Neural progenitor cell (in vitro differentiated cells): ENCODE measurements around the gene SLC51B.
"Not testable (repeated sequence)": the region's sequence is repeated elsewhere in the genome, so short reads cannot be mapped to it uniquely, and the experiment has no call there.

ENCODE experiments used
- EZH2 ChIP-seq: fragments of 200-600 bp; sonication (generic); IDR thresholded peaks from 2 replicates; pipeline ENCODE4 v1.6.1; 2017; ENCODE audit warnings: antibody characterized with exemption, mild to moderate bottlenecking, moderate library complexity
- EZH2phosphoT487 ChIP-seq: fragments of 200-600 bp; sonication (generic); IDR thresholded peaks from 2 replicates; pipeline ENCODE4 v1.6.1; 2017; ENCODE audit warnings: antibody characterized with exemption
- TF ChIP-seq, protein P1 (sequence below): fragments of 200-600 bp; sonication (generic); IDR thresholded peaks from 2 replicates; pipeline ENCODE4 v1.5.1; 2017; ENCODE audit warnings: antibody characterized with exemption, mild to moderate bottlenecking

DNA sequence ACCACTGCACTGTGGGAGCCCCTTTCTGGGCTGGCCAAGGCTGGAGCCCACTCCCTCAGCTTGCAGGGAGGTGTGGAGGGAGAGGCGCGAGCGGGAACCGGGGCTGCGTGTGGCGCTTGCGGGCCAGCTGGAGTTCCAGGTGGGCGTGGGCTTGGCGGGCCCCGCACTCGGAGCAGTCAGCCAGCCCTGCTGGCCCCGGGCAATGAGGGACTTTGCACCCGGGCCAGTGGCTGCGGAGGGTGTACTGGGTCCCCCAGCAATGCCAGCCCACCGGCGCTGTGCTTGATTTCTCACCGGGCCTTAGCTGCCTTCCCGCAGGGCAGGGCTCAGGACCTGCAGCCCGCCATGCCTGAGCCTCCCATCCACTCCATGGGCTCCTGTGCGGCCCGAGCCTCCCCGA, 29.8 kb downstream of the SLC51B start:
- TF ChIP-seq, protein P1, sequence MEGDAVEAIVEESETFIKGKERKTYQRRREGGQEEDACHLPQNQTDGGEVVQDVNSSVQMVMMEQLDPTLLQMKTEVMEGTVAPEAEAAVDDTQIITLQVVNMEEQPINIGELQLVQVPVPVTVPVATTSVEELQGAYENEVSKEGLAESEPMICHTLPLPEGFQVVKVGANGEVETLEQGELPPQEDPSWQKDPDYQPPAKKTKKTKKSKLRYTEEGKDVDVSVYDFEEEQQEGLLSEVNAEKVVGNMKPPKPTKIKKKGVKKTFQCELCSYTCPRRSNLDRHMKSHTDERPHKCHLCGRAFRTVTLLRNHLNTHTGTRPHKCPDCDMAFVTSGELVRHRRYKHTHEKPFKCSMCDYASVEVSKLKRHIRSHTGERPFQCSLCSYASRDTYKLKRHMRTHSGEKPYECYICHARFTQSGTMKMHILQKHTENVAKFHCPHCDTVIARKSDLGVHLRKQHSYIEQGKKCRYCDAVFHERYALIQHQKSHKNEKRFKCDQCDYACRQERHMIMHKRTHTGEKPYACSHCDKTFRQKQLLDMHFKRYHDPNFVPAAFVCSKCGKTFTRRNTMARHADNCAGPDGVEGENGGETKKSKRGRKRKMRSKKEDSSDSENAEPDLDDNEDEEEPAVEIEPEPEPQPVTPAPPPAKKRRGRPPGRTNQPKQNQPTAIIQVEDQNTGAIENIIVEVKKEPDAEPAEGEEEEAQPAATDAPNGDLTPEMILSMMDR, result not testable (repeated sequence)
- TF ChIP-seq EZH2, EZH2phosphoT487: not testable (repeated sequence)
